Gastrocnemius medialis (tissue), 4 donors: ENCODE measurements around the gene ADARB1. TPM values are rescaled to one million over a fixed set of nuclear protein-coding genes. Genes with fewer than 3 reads are reported as not detected.

Experiments
- ATAC-seq, 2 donors: fragments of 150-250 bp; one replicate each; pipeline ENCODE4 v1.9.1; 2016
- DNase-seq, 2 donors: peaks; one replicate each; pipeline ENCODE4 v3.0.0-alpha.2; 2019
- H3K27ac ChIP-seq, 4 donors: fragments of 200-600 bp; sonication (generic); 1 replicate in 1 of 4; 2 replicates in 3 of 4; pipeline ENCODE4 v1.5.1; 2016 to 2018; ENCODE audit warnings: mild to moderate bottlenecking in 2 of 4, moderate library complexity in 1 of 4
- H3K27me3 ChIP-seq, 3 donors: fragments of 200-600 bp; sonication (generic) in 2 of 3; 1 replicate in 1 of 3; 2 replicates in 2 of 3; pipeline versions ENCODE4 v1.5.1 to v1.6.0; 2016 to 2019; ENCODE audit warnings: mild to moderate bottlenecking in 1 of 3, moderate library complexity in 1 of 3
- H3K36me3 ChIP-seq, 2 donors: fragments of 200-600 bp; sonication (generic) in 1 of 2; one replicate each; pipeline ENCODE4 v1.5.1; 2017 to 2018
- H3K4me1 ChIP-seq, 2 donors: fragments of 200-600 bp; sonication (generic) in 1 of 2; one replicate each; pipeline ENCODE4 v1.5.1; 2016 to 2017; ENCODE audit warnings: mild to moderate bottlenecking in 2 of 2
- H3K4me3 ChIP-seq, 4 donors: fragments of 200-600 bp; sonication (generic) in 3 of 4; 1 replicate in 1 of 4; 2 replicates in 3 of 4; pipeline ENCODE4 v1.5.1; 2016 to 2019; ENCODE audit warnings: mild to moderate bottlenecking in 2 of 4
- H3K9me3 ChIP-seq, 3 donors: fragments of 200-600 bp; sonication (generic) in 2 of 3; 1 replicate in 1 of 3; 2 replicates in 2 of 3; pipeline ENCODE4 v1.5.1; 2016 to 2019
- POLR2A ChIP-seq, 2 donors: fragments of 450-650 bp; IDR thresholded peaks; one replicate each; pipeline ENCODE4 v1.6.1; 2017; ENCODE audit warnings: antibody characterized with exemption in 2 of 2, mild to moderate bottlenecking in 2 of 2, moderate library complexity in 2 of 2
- in situ Hi-C, 4 donors: fragments of 200-750 bp; cut with MboI; loops; one replicate each; pipeline versions ENCODE4 v1.15.0 to v1.8.0; 2017; ENCODE audit warnings: low sequenced_read_pairs in 4 of 4
- intact Hi-C: fragments of 100-400 bp; cut with DNase I; formaldehyde crosslinking; loops from one replicate; pipeline ENCODE4 v1.15.1; 2023; ENCODE audit warnings: low total_unique reads
- total RNA-seq, 4 donors: library from RNA; depleted of rRNA; stranded (reverse); fragments of >200 nt; gene quantifications; one replicate each; pipeline versions ENCODE4 v1.1.0 to v1.2.3, GENCODE V29; 2016
- TF ChIP-seq, protein P1 (sequence below), 5 experiments: fragments of 450-650 bp in 3 of 5; fragments of 200-600 bp in 2 of 5; sonication (generic) in 2 of 5; IDR thresholded peaks in 4 of 5; conservative IDR thresholded peaks in 1 of 5; 1 replicate in 4 of 5; 2 replicates in 1 of 5; pipeline ENCODE4 v1.5.1; 2016 to 2019; ENCODE audit warnings: antibody characterized with exemption in 5 of 5, mild to moderate bottlenecking in 3 of 5, moderate library complexity in 3 of 5

ADARB1 gene
- total RNA-seq, 4 donors from 2014 or later = 5.9 to 11.5 (median 6.9) TPM

- ATAC-seq = no peak
- TF ChIP-seq, protein P1, sequence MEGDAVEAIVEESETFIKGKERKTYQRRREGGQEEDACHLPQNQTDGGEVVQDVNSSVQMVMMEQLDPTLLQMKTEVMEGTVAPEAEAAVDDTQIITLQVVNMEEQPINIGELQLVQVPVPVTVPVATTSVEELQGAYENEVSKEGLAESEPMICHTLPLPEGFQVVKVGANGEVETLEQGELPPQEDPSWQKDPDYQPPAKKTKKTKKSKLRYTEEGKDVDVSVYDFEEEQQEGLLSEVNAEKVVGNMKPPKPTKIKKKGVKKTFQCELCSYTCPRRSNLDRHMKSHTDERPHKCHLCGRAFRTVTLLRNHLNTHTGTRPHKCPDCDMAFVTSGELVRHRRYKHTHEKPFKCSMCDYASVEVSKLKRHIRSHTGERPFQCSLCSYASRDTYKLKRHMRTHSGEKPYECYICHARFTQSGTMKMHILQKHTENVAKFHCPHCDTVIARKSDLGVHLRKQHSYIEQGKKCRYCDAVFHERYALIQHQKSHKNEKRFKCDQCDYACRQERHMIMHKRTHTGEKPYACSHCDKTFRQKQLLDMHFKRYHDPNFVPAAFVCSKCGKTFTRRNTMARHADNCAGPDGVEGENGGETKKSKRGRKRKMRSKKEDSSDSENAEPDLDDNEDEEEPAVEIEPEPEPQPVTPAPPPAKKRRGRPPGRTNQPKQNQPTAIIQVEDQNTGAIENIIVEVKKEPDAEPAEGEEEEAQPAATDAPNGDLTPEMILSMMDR (IDR thresholded peaks at IDR 0.05 in 4 of 5, conservative IDR thresholded peaks at IDR 0.05 in 1 of 5) = no peak
- TF ChIP-seq POLR2A (IDR thresholded peaks at IDR 0.05) = no peak
- H3K27ac ChIP-seq = no peak overlapping the region
- in situ Hi-C loops (no loop called here), intact Hi-C loops (no loop called here)
- peaks cover 8 to 26% (median 13%) of the 10 kb centered on the region in 3 donors for H3K27me3 ChIP-seq
- H3K4me3 ChIP-seq = no peak overlapping the region
- H3K36me3 ChIP-seq = no peaks in the 10 kb centered on the region
- peaks cover 3 to 8% of the 10 kb centered on the region in 2 donors for H3K4me1 ChIP-seq
- DNase-seq = no peak
- peaks cover 0 to 12% (median 0%) of the 10 kb centered on the region in 3 donors for H3K9me3 ChIP-seq
These were observed 172.3 kb downstream of the ADARB1 start for GRCh38 chr21:45246386-45247320.

- in situ Hi-C loops (no loop called here), intact Hi-C loops (no loop called here)
- Histone ChIP-seq H3K36me3 (no peaks in the 10 kb centered on the region), H3K27ac (no peak overlapping the region), H3K9me3 (peaks cover 0 to 8% (median 0%) of the 10 kb centered on the region in 3 donors), H3K4me1 (peaks cover 3 to 8% of the 10 kb centered on the region in 2 donors), H3K27me3 (peaks cover 8 to 31% (median 13%) of the 10 kb centered on the region in 3 donors), H3K4me3 (peak overlapping the region in 2 of 4 donors; percentile 20 to 46)
- no peak for DNase-seq
- ATAC-seq = no peak
- TF ChIP-seq POLR2A (IDR thresholded peaks at IDR 0.05) = no peak
- TF ChIP-seq, protein P1 (IDR thresholded peaks at IDR 0.05 in 4 of 5, conservative IDR thresholded peaks at IDR 0.05 in 1 of 5) = no peak
These were observed 174.0 kb downstream of the ADARB1 start for GRCh38 chr21:45248301-45248892.

GRCh38 chr21:45248893-45249381 lies 174.6 kb downstream of the ADARB1 start:
- no peak for DNase-seq
- Histone ChIP-seq H3K36me3 (no peaks in the 10 kb centered on the region), H3K4me1 (peaks cover 3 to 8% of the 10 kb centered on the region in 2 donors), H3K27me3 (peaks cover 8 to 30% (median 13%) of the 10 kb centered on the region in 3 donors), H3K4me3 (peak overlapping the region in 2 of 4 donors; percentile 20 to 46), H3K9me3 (peaks cover 0 to 3% (median 0%) of the 10 kb centered on the region in 3 donors), H3K27ac (no peak overlapping the region)
- peak in 1 of 2 donors; percentile 50 for ATAC-seq
- TF ChIP-seq, protein P1 (IDR thresholded peaks at IDR 0.05 in 4 of 5, conservative IDR thresholded peaks at IDR 0.05 in 1 of 5) = no peak
- no peak for TF ChIP-seq POLR2A (IDR thresholded peaks at IDR 0.05)
- in situ Hi-C loops = no loop called here
- intact Hi-C loops = no loop called here

- Histone ChIP-seq H3K4me1 (peaks cover 3 to 8% of the 10 kb centered on the region in 2 donors), H3K27ac (no peak overlapping the region), H3K9me3 (no peaks in the 10 kb centered on the region), H3K4me3 (no peak overlapping the region), H3K36me3 (no peaks in the 10 kb centered on the region), H3K27me3 (peaks cover 12 to 23% (median 13%) of the 10 kb centered on the region in 3 donors)
- in situ Hi-C loops (no loop called here), intact Hi-C loops (no loop called here)
- TF ChIP-seq, protein P1 (IDR thresholded peaks at IDR 0.05 in 4 of 5, conservative IDR thresholded peaks at IDR 0.05 in 1 of 5) = no peak
- no peak for TF ChIP-seq POLR2A (IDR thresholded peaks at IDR 0.05)
- DNase-seq (no peak), ATAC-seq (no peak)
These were observed 175.2 kb downstream of the ADARB1 start for GRCh38 chr21:45249626-45250025.
